HG03342 (cell line): ENCODE data around the gene OR52I1.

Experiments
- ATAC-seq: cut with Tn5 transposase; IDR thresholded peaks from one replicate; pipeline ENCODE4 v1.9.1; 2021; ENCODE audit warnings: mild to moderate bottlenecking, moderate library complexity; ENCODE audit not compliant: unreplicated experiment

The OR52I1 gene, protein sequence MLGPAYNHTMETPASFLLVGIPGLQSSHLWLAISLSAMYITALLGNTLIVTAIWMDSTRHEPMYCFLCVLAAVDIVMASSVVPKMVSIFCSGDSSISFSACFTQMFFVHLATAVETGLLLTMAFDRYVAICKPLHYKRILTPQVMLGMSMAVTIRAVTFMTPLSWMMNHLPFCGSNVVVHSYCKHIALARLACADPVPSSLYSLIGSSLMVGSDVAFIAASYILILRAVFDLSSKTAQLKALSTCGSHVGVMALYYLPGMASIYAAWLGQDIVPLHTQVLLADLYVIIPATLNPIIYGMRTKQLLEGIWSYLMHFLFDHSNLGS

DNA sequence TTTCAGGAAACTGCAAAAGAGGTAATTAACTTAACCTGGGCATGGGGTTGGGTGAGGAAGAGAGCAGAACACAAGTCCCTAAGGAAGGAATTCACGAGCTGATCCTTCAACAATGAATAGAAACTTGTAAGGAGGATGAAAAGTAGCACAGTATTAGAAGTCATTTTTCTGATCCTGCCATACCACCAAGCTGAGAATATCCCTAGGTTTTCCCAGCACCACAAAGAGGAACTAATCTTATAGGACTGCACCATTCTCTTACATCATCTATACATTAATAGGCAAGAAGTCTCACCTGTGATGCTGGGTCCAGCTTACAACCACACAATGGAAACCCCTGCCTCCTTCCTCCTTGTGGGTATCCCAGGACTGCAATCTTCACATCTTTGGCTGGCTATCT, at the start of gene OR52I1:
Gene OR52I1, plus strand, starts transcription at position 301 of the 400 bp plus-strand sequence. Its CDS starts 0 bp downstream, at position 301.
- ATAC-seq = no peak

DNA sequence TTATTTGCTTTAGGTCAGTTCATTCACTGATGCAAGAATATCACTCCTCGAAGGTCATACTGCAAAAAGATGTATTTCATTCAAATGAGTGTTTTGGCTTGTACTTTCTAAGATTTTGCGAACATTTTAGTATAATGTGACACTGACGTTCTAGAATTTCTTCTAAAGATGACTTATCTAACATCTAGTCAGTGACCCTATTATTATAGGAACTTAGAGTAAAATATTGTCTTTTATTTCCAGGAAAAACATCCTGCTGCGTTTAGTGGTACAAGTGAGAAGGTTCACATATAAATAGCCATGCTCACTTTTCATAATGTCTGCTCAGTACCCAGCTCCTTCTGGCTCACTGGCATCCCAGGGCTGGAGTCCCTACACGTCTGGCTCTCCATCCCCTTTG, 48.9 kb upstream of the OR52I1 start, which contains the start of gene OR52M1:
Gene OR52M1, plus strand, starts transcription at position 301 of the 400 bp plus-strand sequence. Its CDS starts 0 bp downstream, at position 301.
- no peak for ATAC-seq

DNA sequence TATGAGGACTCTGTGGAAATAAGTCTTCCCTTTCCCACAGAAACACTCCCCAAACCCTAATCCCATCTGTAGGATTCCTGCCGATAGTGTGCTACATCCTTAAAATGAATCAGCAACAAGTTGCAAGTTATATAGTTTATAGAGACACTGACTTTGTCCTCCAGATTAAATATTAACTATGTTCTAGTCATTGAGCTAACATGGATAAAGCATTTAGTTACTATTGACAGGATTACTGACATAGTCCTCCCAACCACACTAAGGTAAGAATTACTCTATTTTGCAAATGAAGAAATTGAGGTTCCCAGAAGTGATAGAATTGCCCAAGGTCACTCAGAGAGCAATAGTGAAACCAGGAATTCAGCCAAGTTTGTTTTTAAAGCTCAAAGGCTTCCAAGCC, 47.0 kb upstream of the OR52I1 start:
- no peak for ATAC-seq

DNA sequence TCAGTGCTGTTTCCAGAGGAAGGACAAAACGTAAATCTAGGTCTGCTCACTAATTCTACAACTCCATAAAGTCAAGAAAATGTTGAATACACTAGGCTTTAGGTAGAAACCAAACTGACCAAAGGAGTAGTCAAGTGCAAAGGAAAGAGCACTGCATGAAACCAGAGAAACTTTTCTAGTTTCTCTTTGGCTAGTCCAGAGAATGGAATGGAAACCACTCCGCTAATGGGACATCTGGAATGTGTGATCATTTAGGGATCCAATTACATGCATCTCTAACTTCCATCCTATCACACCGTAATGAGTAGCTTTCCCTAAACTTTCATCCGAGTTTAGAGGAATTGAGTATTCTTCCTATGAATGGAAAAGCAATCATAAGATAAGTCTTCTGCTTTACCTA, 46.4 kb upstream of the OR52I1 start:
- no peak for ATAC-seq

DNA sequence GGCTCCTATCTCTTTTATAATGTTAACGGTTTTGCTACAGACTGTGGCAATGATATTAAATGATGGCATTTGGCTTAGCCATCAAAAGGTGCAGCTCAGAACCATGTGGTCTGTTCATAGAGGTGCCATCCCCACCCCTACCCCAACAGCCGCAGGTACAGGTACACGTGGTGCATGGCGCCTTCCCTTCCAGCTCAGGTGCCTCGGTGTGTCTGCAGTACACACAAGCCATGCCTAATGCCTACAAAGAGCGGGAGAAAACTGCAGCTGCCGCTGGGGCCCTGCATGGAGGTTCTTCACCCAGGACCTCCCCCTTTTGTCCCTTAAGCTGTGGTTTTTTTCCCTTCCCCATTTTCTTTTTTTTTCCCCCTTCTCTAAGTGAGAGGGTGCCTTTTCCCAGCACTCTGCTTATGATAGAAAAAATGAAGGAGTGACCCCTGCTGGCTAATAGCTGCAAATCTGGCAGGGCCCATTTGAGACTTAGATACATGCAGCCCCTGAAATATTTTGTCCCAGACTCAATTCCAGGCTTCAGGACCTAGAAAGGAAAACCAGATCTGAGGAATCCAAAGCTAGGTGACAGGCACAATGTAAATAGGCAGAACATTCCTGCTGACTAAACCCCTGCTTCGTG, 42.4 kb upstream of the OR52I1 start:
- ATAC-seq = no peak

DNA sequence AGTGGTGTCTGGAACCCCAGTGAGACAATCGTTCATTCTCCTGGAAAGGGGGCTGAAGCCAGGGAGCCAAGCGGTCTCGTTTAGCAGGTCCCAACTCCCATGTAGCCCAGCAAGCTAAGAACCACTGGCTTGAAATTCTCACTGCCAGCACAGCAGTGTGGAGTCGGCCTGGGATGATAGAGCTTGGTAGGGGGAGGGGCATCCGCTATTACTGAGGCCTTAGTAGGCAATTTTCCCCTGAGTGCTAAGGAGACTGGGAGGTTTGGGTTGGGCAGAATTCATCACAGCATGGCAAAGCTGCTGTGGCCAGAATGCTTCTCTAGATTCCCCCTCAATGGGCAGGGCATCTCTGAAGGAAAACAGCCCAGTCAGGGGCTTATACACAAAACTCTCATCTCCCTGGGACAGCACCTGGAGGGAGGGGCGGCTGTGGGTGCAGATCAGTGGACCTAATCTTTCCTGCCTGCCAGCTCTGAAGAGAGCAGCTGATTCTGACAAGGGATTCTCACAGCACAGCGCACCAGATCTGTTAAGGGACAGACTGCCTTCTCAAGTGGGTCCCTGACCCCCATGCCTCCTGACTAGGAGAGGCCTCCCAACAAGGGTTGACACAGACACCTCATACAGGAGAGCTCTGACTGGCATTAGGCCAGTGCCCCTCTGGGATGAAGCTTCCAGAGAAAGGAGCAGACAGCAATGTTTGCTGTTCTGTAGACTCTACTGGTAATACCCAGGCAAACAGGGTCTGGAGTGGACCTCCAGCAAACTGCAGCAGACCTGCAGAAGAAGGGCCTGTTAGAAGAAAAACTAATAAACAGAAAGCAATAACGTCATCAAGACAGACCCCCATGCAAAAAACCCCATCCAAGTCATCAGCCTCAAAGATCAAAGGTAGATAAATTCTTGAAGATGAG, 34.1 kb upstream of the OR52I1 start:
- ATAC-seq = no peak

DNA sequence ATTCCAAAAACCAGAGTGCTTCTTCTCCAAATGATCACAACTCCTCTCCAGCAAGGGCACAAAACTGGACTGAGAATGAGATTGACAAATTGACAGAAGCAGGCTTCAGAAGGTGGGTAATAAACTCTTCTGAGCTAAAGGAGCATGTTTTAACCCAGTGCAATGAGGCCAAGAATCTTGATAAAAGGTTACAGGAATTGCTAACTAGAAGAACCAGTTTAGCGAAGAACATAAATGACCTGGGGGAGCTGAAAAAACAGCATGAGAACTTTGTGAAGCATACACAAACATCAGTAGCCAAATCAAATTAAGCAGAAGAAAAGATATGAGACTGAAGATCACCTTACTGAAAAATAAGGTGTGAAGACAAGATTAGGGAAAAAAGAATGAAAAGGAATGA, 33.4 kb upstream of the OR52I1 start:
- ATAC-seq = no peak

DNA sequence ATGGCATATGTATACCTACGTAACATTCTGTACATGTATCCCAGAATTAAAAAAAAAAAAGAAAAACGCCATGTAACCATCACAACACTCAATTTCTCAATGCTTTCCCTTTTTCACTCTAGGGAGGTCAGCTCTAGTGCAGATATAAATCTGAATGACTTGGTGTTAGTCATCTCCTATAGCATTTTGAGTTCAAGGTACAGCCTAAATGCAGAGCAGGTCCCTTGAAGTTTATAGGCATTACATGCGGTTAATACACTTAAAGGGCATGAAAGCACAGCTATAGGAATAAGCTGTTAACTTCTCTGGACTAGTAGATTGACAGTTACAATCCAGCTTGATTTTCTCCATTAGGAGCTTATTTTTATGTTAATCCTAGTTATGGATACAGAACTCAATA, 28.5 kb upstream of the OR52I1 start:
- no peak for ATAC-seq

DNA sequence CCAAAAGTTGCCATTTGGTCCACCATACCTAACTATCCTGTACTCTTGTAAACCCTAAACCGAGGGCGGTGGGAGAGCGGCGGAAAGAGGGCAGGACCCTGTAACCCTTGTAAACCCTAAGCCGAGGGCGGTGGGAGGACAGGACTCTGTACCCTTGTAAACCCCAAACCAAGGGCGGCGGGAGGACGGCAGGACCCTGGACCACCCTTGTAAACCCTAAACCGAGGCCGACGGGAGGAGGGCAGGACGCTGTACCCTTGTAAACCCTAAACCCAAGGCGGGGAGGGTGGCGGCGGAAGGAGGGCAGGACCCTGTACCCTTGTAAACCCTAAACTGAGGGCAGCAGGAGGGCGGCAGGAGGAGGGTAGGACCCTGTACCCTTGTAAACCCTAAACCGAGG, 24.8 kb upstream of the OR52I1 start:
- no peak for ATAC-seq

DNA sequence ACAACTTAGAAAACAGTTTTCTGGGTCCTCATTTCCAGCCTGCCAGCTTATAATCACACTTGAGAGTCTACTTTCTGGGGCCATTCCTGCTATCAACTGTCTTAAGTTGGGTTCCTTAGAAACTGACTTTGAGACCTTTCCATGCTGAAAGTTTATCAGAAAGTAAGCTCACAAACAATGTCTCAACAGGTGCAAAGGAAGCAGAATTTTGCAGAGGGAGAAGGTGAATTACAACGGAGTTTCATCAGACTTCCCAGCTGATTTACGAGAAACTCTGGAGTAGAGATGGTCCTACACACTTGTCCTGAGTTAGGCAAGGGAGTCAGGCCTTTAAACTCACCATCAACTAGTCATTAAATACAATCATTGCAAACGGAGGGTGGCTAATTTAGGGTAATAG, 17.0 kb upstream of the OR52I1 start:
- ATAC-seq = no peak

DNA sequence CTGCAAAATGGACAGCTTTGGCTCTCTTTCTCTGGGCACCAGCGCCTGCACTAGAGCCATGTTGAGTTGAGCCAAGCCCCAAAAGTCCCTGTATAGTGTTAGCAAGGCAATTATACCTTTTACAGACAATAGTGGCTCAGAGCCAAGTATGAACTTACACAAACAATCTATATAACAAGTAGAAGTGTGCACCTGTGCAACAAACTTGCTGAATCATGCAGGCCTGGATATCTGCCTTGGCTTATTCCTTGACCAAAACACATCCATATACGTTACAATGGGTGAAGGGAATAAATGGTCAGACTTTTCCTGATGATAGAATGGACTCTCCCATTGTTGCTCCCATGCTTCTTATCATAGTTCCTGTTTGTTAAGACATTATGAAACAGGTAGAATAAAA, 16.1 kb upstream of the OR52I1 start:
- ATAC-seq = no peak

DNA sequence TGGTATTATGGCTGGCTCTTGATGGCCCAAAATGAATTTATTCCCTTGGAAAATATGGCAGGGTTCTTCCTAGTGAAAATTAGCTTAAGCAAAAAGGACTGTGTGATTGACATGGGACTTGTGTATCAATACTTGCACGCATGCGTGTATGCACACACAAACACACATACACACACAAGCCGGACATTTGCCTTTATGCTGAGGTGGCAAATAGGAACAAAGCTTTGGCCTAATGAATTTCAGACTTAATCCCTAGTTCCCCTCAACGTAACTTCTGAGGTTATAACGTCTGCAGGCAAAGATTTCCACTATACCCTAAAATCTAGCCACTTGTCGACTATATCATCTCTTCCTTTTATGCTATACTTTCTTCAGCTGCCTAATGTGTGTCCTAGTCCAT, 15.2 kb upstream of the OR52I1 start:
- no peak for ATAC-seq

DNA sequence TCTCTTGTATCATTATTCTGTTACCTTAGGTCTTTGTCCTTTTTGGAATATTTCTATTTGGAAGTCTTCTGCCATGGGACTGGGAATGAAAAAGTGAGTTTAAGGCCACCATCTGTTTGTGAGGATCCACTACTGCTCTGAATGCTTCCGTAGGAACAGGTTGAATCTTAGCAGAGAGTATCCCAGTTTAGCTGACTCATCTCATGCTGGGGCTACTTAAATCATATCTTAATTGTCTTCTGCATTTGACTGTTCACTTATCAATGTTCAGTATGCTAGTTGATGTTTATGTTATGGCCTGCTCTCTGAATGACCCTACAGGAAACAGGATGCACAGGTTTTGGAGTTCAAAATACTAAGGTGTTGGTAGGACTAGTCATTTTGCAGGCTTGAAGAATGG, 13.7 kb upstream of the OR52I1 start:
- ATAC-seq = no peak

DNA sequence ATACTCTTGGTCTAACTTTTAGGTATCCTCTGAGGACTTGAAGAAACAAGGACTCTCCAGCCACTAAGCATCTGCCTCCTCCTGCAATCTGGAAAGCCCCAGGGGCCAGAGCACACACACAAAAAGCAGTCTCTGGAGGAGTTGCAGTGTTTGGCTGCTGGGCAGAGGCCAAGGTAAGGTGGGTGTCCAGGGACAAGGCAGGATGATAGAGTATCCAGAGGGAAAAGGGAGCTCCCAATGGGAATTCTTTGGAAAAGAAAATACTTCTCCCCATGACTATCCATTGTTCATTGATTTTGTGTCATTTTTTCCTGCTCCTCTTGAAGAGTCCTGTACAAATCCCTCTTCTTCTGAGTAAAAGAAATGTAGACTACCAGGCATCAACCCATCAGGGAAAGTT, 12.4 kb upstream of the OR52I1 start, which contains the start of gene OR52I2:
Gene OR52I2, plus strand, starts transcription at position 301 of the 400 bp plus-strand sequence.
- no peak for ATAC-seq

DNA sequence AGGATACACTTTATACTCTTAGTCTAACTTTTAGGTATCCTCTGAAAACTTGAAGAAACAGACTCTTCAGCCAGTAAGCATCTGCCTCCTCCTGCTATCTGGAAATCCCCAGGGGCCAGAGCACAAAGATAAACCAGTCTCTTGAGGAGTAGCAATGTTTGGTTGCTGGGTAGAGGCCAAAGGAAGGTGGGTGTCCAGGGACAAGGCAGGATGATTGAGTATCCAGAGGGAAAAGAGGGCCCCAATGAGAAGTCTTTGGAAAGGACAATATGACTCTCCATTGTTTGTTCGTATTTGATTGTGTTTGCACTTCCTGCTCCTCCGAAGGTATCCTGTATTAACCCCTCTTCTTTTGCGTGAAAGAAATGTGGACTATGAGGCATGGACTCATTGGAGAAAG, 4.8 kb upstream of the OR52I1 start:
- no peak for ATAC-seq

DNA sequence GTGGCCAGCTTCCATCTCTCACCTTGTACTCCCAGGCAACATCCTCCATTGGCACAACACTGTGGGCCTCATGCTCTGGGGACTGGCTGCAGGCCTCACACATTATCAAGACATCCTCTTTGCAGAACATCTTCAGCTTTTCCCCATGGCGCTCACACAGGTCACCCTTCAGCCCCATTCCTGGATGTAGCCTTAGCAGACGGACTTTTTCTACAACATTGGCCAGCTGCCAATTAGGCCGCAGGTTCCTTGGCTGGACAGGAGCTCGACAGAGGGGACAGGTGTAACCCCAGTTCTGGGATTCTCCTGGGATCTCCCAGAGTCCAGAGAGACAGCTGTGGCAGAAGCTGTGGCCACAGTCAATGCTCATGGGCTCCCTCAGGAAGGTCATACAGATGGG, 11.2 kb downstream of the OR52I1 start:
- ATAC-seq = no peak

DNA sequence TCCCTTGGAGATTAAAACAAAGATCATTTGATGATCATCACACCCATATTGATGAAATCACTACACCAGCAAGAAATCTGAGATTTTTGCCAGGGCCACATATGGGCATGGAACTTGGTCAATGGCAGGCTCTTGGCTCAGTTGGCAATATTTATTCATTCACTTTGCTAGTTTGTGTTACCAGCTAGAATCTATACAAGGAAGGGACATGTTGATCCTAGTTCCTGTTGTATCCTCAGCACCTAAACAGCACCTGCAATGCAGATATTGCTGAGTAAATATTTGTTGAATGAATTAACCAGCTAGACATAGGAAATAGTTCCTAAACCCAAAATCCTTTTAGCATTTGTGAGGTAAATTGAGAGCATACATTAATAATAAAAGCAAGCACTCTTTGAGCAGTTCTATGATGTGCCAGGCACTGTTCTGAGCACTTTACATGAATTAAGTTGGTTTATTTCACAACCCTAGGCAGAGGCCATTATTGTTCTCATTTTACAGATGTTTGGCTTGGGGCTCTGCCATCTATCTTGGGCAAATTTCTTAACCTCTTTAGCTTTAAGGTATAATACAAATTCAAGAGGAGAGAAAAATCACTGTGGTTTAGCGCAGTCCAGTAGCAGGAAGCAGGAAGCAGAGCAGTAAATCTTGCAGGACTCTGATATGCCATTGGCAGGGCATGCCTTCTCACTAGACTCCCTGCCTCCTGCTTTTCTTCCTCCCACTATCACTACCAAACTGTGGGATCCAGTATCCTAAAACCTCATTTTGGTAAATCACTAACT, 12.6 kb downstream of the OR52I1 start:
- ATAC-seq = no peak

DNA sequence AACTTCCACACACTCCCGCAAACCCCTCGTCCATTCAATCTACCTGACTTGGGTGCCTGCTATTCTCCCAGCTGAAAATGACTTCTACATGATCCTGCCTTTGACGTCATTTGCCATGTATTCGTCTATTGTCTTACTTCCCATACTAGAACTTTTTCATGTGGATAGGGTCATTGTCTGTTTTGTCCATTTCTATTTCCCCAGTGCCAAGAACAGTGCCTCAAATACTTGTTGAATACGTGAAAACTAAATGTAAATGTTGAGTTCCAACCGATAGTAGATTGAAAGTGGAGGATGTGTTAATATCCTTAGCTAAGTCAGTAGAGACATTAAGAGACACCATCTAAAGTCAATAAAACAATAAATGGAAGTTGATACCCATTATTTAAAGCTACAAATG, 13.3 kb downstream of the OR52I1 start:
- no peak for ATAC-seq

DNA sequence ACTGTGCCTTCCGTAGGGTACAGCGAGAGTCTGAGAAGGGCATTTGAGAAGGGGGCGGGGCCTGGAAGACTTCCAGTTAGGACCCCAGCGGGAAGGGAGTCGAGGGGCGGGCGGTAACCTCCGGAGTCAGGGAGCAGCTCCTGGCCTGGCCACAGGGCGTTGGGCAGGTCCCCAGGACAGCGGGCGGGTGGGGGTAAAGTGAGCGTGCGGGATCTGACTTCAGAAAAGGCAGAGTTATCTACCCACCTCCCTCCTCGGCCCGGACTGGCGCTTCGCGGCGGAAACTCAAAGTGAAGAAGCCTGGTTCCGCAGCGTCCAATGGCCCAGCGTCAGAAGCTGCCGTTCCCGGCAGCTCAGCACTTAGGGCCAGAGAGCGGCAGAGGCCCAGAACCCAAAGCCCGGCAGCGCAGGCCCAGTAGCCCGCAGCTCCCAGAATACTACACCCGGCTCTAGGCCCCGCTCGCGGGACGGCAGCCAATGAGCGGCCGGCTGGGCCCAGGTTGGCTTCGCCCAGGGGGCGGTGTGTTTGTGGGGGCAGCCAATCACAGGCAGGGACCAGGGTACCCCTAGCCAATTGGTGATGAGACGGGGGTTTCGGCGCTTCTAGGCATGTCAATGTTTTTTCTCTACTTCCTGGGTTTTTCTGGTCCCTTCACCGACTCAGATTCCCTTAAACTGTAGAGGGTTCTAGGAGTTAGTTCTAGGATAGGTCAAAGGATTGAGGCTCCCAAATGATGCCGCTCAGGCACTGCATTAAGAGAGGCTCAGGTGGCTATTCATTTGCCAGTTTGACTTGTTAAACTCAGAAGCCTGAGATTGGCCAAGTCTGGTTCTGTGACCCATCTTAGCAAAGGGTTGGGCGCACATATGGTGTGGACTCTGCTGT, 14.2 kb downstream of the OR52I1 start, which contains the start of gene TRIM68:
Gene TRIM68, minus strand, starts transcription at position 451 of the 886 bp plus-strand sequence. CDS start 2,727 bp downstream, outside the sequence.
- ATAC-seq = peak; percentile 99
